ENCODE results near the gene PTGR1. TPM values are rescaled to one million over a fixed set of nuclear protein-coding genes. Genes with fewer than 3 reads are reported as not detected.
"Not testable (repeated sequence)": the region's sequence is repeated elsewhere in the genome, so short reads cannot be mapped to it uniquely, and the experiment has no call there.

The PTGR1 gene
- total RNA-seq, 1 donor from 2014 or later, result 1.3 TPM

DNA sequence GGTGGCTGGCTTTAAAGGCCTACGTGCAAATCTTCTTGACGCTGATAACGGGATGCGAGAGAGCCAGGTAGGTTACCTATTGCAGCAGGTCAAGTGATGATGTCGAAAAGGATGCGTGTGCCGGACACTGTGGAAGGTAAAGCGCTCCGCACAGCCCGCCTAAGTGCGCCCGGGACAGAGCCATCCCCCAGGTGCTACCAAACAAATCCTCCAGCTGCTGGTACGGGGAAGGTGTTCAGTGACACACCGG lies 31.4 kb upstream of the PTGR1 start:
- Mint-ChIP-seq H3K27me3 (ENCODE audit: insufficient read depth) (peaks cover 3% of the 10 kb centered on the region), H3K27ac (peak overlapping the region; percentile 93), H3K4me3 (peak overlapping the region; percentile 95), H3K36me3 (ENCODE audit: low read depth) (peaks cover 12% of the 10 kb centered on the region), H3K9me3 (no peaks in the 10 kb centered on the region), H3K4me1 (ENCODE audit: low read depth) (peaks cover 52% of the 10 kb centered on the region)
- intact Hi-C loops (cut with micrococcal nuclease), result loop anchor here (1.0 to 10.0 kb wide), 11 partner anchors 30 to 1374 kb away; partner anchors contain the start of genes ECPAS, GNG10, HSDL2 and KIAA1958
- no peak for DNase-seq (ENCODE audit: low spot score)

DNA sequence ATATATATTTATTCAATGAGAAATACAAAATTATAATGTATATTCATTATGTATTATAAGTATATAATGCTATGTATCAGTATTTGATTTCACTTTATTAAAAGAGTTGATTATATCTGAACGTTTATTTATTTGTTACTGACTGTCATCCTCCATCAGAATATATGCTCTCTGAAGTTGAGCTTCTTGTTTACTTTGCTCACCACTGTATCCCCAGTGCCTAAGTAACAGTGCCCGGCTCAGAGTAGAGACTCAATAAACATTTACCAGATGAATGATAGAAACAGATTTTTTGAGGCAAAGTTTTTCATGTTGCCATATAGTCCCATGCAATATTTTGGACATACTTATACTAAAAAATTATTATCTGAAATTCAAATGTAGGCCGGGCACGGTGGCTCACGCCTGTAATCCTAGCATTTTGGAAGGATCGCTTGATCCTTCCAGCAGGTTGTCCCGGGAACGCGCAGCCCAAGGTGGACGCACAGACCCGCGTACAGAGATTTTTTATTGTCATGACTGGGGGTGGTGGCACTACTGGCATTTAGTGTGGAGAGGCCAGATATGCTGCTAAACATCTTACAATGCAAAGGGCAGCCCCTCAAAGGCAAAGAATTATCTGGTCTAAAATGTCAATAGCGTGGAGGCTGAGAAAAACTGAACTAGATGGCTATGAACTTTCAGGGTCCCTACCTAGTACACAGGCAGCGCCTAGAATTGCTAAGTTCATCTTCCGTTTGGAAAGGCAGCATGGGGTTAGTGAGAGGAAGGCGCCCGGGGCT lies 30.9 kb upstream of the PTGR1 start:
- intact Hi-C loops (cut with micrococcal nuclease), result loop anchor here (2.0 to 10.0 kb wide), 5 partner anchors 104 to 1373 kb away; partner anchors contain the start of genes SUSD1, TXN and UGCG
- H3K27ac Mint-ChIP-seq, result peak overlapping the region; percentile 93
- DNase-seq (ENCODE audit: low spot score), result no peak
- H3K4me3 Mint-ChIP-seq, result peak overlapping the region; percentile 95
- peaks cover 3% of the 10 kb centered on the region for H3K27me3 Mint-ChIP-seq (ENCODE audit: insufficient read depth)
- H3K4me1 Mint-ChIP-seq (ENCODE audit: low read depth), result peaks cover 46% of the 10 kb centered on the region
- no peaks in the 10 kb centered on the region for H3K9me3 Mint-ChIP-seq
- H3K36me3 Mint-ChIP-seq (ENCODE audit: low read depth), result peaks cover 12% of the 10 kb centered on the region

DNA sequence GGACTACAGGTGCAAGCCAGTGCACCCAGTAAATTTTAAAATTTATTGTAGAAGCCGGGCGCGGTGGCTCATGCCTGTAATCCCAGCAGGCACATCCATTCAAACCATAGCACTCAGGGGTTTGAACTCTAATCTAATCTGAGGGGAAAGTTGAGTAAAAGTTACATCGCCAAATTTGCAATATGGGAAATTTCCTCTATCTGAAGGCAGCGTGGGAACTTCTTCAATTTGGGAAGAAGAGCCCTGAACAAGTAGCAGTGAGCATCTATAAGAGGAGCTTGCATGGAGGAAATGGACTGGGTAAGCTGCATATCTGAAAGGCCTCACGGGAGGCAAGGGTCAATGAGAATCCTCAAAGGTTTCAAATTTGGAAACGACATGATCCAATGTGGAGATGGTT lies 29.0 kb upstream of the PTGR1 start:
- Mint-ChIP-seq H3K27me3 (ENCODE audit: insufficient read depth) (peaks cover 3% of the 10 kb centered on the region), H3K36me3 (ENCODE audit: low read depth) (peaks cover under 1% of the 10 kb centered on the region), H3K4me1 (ENCODE audit: low read depth) (peaks cover 27% of the 10 kb centered on the region), H3K27ac (no peak overlapping the region), H3K4me3 (no peak overlapping the region), H3K9me3 (no peaks in the 10 kb centered on the region)
- intact Hi-C loops (cut with micrococcal nuclease), result no loop called here
- no peak for DNase-seq (ENCODE audit: low spot score)

DNA sequence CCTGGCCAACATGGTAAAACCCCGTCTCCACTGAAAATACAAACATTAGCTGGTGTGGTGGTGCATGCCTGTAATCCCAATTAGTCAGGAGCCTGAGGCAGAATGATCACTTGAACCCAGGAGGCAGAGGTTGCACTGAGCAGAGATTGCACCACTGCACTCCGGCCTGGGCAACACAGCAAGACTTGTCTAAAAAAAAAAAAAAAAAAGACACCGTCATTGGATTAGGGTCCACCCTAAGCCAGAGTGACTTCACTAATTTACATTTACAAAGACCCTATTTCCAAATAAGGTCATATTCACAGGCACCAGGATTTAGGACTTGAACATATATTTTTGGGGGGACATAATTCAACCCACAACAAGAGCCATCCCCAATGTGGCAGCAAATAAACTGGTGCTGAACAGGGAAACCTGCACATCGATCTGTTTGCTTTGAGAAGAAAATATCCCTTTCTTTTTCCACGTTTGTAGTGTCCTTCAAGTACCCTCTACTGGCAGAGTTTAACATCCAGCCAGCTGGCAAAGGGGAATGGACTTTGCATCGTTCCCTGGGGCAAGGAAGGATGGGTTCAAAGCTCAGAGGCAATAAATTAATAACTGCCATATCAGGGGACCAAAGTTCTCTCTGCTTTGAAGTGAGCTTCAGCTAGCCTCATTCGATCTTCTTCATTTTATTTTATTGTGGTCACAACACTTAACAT lies 28.0 kb upstream of the PTGR1 start:
- intact Hi-C loops (cut with micrococcal nuclease), result no loop called here
- Mint-ChIP-seq H3K4me3 (no peak overlapping the region), H3K36me3 (ENCODE audit: low read depth) (no peaks in the 10 kb centered on the region), H3K27ac (no peak overlapping the region), H3K27me3 (ENCODE audit: insufficient read depth) (peaks cover 9% of the 10 kb centered on the region), H3K4me1 (ENCODE audit: low read depth) (peaks cover 17% of the 10 kb centered on the region), H3K9me3 (no peaks in the 10 kb centered on the region)
- DNase-seq (ENCODE audit: low spot score), result no peak

- H3K9me3 Mint-ChIP-seq, result no peaks in the 10 kb centered on the region
- H3K36me3 Mint-ChIP-seq (ENCODE audit: low read depth), result no peaks in the 10 kb centered on the region
- H3K4me1 Mint-ChIP-seq (ENCODE audit: low read depth), result no peaks in the 10 kb centered on the region
- no peak overlapping the region for H3K27ac Mint-ChIP-seq
- H3K27me3 Mint-ChIP-seq (ENCODE audit: insufficient read depth), result peaks cover 11% of the 10 kb centered on the region
- H3K4me3 Mint-ChIP-seq, result no peak overlapping the region
- no peak for DNase-seq (ENCODE audit: low spot score)
- intact Hi-C loops (cut with micrococcal nuclease), result no loop called here
These were observed 23.2 kb upstream of the PTGR1 start for GRCh38 chr9:111622626-111623025.

- Mint-ChIP-seq H3K4me1 (ENCODE audit: low read depth) (no peaks in the 10 kb centered on the region), H3K36me3 (ENCODE audit: low read depth) (no peaks in the 10 kb centered on the region), H3K4me3 (no peak overlapping the region), H3K9me3 (no peaks in the 10 kb centered on the region), H3K27ac (no peak overlapping the region), H3K27me3 (ENCODE audit: insufficient read depth) (peaks cover 8% of the 10 kb centered on the region)
- DNase-seq (ENCODE audit: low spot score), result no peak
- intact Hi-C loops (cut with micrococcal nuclease), result no loop called here
These were observed 22.5 kb upstream of the PTGR1 start for GRCh38 chr9:111621895-111622480.

- H3K9me3 Mint-ChIP-seq; H3K4me1 Mint-ChIP-seq (ENCODE audit: low read depth); H3K27ac Mint-ChIP-seq; intact Hi-C loops (cut with micrococcal nuclease); H3K4me3 Mint-ChIP-seq; H3K36me3 Mint-ChIP-seq (ENCODE audit: low read depth); DNase-seq (ENCODE audit: low spot score): not testable (repeated sequence)
- peaks cover 11% of the 10 kb centered on the region for H3K27me3 Mint-ChIP-seq (ENCODE audit: insufficient read depth)
These were observed 17.9 kb upstream of the PTGR1 start for GRCh38 chr9:111617349-111617748.

GRCh38 chr9:111615928-111616327 lies 16.5 kb upstream of the PTGR1 start:
- Mint-ChIP-seq H3K27ac (no peak overlapping the region), H3K4me1 (ENCODE audit: low read depth) (no peaks in the 10 kb centered on the region), H3K27me3 (ENCODE audit: insufficient read depth) (peaks cover 12% of the 10 kb centered on the region), H3K9me3 (no peaks in the 10 kb centered on the region), H3K4me3 (no peak overlapping the region), H3K36me3 (ENCODE audit: low read depth) (no peaks in the 10 kb centered on the region)
- DNase-seq (ENCODE audit: low spot score), result no peak
- intact Hi-C loops (cut with micrococcal nuclease), result no loop called here

DNA sequence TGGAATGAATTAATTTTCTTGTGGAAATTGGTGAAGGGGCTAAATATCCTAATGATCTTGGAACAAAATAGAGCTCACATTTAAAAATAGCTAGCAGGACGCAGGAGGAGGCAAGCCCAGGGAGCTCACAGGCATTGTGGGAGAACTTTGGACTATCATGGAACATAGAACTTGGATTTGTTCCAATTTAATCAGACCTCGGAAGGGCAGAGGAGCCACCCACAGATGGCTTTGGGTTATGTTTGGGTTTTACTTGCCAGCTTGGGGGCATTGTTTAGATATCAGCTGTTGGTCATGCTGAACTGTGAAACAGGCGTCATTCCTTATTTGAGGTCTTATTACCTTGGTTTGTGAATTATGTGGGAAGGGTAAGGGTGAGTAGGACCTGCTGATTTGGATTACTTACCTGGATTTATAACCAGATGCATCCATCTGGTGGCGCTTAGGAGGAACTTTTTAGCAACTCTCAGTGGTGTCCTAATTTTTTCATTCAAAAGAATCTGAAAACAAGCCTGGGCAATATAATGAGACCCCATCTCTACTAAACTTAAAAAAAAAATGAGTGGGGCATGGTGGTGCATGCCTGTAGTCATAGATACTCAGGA lies 14.1 kb upstream of the PTGR1 start:
- H3K36me3 Mint-ChIP-seq (ENCODE audit: low read depth), result no peaks in the 10 kb centered on the region
- no peak overlapping the region for H3K4me3 Mint-ChIP-seq
- DNase-seq (ENCODE audit: low spot score), result no peak
- H3K4me1 Mint-ChIP-seq (ENCODE audit: low read depth), result no peaks in the 10 kb centered on the region
- intact Hi-C loops (cut with micrococcal nuclease), result no loop called here
- no peaks in the 10 kb centered on the region for H3K9me3 Mint-ChIP-seq
- H3K27me3 Mint-ChIP-seq (ENCODE audit: insufficient read depth), result peaks cover 12% of the 10 kb centered on the region
- no peak overlapping the region for H3K27ac Mint-ChIP-seq

DNA sequence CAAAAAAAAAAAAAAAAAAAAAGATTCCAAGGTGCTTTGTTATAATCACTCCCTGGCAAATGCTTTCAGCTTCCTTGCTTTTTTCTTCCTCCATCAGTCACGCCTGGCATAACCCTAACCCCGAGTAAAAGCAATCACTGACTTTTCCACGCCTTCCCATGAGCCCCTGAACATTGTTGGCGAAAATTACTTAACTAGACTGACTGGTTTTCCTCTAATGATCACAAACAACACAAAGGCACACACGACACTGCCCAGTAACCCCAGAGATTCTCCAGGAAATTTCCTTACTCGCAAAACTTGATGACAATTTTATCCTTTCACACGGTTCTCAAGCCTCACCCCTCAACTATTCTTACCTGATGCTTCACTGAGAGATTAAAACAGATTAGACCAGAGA lies 11.4 kb upstream of the PTGR1 start:
- Mint-ChIP-seq H3K27ac (no peak overlapping the region), H3K9me3 (no peaks in the 10 kb centered on the region), H3K4me3 (no peak overlapping the region), H3K36me3 (ENCODE audit: low read depth) (no peaks in the 10 kb centered on the region), H3K27me3 (ENCODE audit: insufficient read depth) (peaks cover 19% of the 10 kb centered on the region), H3K4me1 (ENCODE audit: low read depth) (no peaks in the 10 kb centered on the region)
- no peak for DNase-seq (ENCODE audit: low spot score)
- intact Hi-C loops (cut with micrococcal nuclease), result no loop called here

DNA sequence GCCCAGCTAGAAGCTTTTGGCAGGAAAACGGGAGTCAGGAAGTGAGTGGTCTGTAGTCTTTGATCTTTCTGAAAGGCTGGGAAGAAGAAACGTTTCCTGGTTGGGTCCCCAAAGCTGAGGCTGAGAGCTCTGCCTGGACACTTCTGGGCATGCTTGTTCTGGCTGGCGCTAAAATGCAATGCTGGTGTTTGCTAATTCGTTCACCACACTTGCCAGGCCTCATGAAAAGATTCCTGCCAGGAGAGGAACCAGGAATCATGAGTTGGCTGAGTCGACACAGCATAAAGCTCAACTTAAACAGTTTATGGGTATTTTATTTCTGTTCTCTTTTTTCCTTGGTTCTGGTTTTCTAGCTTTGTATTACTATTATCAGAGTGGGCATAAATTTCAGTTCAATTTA lies 10.7 kb upstream of the PTGR1 start:
- DNase-seq (ENCODE audit: low spot score), result no peak
- intact Hi-C loops (cut with micrococcal nuclease), result no loop called here
- H3K4me3 Mint-ChIP-seq, result no peak overlapping the region

DNA sequence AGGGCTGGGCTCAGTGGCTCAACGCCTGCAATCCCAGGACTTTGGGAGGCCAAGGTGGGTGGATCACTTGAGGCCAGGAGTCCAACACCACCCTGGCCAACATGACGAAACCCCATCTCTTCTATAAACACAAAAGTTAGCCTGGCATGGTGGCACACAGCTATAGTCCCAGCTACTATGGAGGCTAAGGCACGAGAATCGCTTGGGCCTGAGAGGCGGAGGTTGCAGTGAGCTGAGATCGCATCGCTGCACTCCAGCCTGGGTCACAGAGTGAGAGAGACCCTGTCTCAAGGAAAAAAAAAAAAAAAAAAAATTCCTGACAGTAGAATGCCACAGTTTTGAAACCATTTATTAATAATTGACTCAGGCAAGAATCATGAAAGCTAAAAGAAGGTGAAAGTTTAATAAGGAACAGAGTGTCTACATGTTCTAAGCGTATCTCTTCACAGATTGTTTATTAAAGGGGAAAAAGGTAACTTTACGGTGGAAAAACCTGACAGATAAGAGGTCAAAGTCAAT lies 5.7 kb upstream of the PTGR1 start:
- no peaks in the 10 kb centered on the region for H3K9me3 Mint-ChIP-seq
- H3K27ac Mint-ChIP-seq, result no peak overlapping the region
- intact Hi-C loops (cut with micrococcal nuclease), result no loop called here
- no peak overlapping the region for H3K4me3 Mint-ChIP-seq
- peaks cover 21% of the 10 kb centered on the region for H3K27me3 Mint-ChIP-seq (ENCODE audit: insufficient read depth)
- no peak for DNase-seq (ENCODE audit: low spot score)
- no peaks in the 10 kb centered on the region for H3K36me3 Mint-ChIP-seq (ENCODE audit: low read depth)
- H3K4me1 Mint-ChIP-seq (ENCODE audit: low read depth), result no peaks in the 10 kb centered on the region

More for the DNA sequence above, 10.7 kb upstream of the PTGR1 start:
- Mint-ChIP-seq H3K4me1 (ENCODE audit: low read depth) (no peaks in the 10 kb centered on the region), H3K9me3 (no peaks in the 10 kb centered on the region), H3K27me3 (ENCODE audit: insufficient read depth) (peaks cover 16% of the 10 kb centered on the region), H3K36me3 (ENCODE audit: low read depth) (no peaks in the 10 kb centered on the region), H3K27ac (no peak overlapping the region)
